ENCODE data around the gene CDCA3.

CDCA3 gene

GRCh38 chr12:6833189-6833890 lies 17.7 kb downstream of the CDCA3 start:
- no peak for DNase-seq

GRCh38 chr12:6832125-6832524 lies 19.0 kb downstream of the CDCA3 start:
- DNase-seq, result no peak

- DNase-seq, result no peak
Measured at GRCh38 chr12:6831450-6831995, 19.6 kb downstream of the CDCA3 start.

- no peak for DNase-seq
Measured at GRCh38 chr12:6830999-6831398, 20.1 kb downstream of the CDCA3 start.

DNA sequence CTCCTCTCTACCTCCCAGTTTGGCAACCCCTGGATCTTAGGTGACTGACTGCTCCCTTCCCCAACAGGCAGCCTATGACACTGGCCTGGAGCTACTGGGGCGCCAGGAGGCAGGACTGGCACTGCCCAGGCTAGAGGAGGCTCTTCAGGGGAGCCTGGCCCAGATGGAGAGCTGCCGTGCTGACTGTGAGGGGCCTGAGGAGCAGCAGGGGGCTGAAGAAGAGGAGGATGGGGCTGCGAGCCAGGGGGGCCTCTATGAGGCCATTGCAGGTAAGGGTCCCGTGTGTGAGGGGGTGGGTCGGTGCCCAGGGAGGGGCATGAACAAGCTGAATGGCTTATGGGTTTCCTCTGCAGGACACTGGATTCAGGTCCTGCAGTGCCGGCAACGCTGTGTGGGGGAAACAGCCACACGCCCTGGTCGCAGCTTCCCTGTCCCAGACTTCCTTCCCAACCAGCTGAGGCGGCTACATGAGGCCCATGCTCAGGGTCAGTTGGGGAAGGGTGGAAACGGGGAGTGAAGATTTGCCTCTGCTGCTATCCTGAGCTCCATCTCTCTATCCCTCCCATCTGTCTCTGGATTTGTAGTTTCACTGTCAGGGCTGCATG lies 20.7 kb downstream of the CDCA3 start:
- DNase-seq, result no peak

- peak in 10 of 58 donors; percentile 13 to 69 (median 47) for DNase-seq
Measured at GRCh38 chr12:6829536-6830220, 21.4 kb downstream of the CDCA3 start.

GRCh38 chr12:6828781-6829535 lies 22.1 kb downstream of the CDCA3 start:
- peak in 24 of 58 donors; percentile 15 to 71 (median 46) for DNase-seq

DNA sequence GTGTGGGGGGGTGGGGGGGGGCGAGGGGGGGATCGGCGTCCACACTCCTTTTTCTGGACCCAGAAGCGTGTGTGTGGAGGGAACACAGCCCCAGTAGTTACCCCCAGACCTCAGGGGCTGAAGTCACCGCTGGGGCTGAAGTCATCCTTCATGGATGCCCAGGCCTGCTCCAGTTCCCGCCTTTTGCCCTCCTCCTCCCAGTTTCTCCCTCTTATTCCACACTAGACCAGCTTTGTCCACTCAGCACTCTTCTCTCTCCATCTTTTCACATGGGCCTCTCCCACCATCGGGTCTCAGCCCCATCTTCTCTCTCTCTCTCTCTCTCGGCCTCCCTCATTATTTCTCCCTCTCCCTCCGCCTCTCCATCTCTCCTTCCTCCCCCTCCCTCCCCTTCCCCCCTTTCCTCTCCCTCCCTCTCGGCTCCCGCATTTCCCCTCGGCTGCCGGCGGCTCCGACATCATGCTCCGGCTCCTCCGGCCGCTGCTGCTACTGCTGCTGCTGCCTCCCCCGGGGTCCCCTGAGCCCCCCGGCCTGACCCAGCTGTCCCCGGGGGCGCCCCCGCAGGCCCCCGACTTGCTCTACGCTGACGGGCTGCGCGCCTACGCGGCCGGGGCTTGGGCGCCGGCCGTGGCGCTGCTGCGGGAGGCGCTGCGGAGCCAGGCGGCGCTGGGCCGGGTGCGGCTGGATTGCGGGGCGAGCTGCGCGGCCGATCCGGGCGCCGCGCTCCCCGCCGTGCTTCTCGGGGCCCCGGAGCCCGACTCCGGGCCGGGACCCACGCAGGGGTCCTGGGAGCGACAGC lies 22.9 kb downstream of the CDCA3 start, which contains the start of gene P3H3:
P3H3 (plus strand) TSS at position 426 of the 799 bp plus-strand sequence; CDS start at position 460, 34 bp downstream.
- peak in 29 of 58 donors; percentile 17 to 72 (median 38) for DNase-seq

GRCh38 chr12:6827437-6827911 lies 23.6 kb downstream of the CDCA3 start:
- peak in 56 of 58 donors; percentile 14 to 90 (median 64) for DNase-seq

- DNase-seq, result no peak
Measured at GRCh38 chr12:6826734-6827436, 24.2 kb downstream of the CDCA3 start.

- no peak for DNase-seq
Measured at GRCh38 chr12:6826125-6826733, 24.9 kb downstream of the CDCA3 start.

- DNase-seq, result peak in 56 of 58 donors; percentile 42 to 92 (median 76)
Measured at GRCh38 chr12:6825398-6826124, 25.5 kb downstream of the CDCA3 start.

DNA sequence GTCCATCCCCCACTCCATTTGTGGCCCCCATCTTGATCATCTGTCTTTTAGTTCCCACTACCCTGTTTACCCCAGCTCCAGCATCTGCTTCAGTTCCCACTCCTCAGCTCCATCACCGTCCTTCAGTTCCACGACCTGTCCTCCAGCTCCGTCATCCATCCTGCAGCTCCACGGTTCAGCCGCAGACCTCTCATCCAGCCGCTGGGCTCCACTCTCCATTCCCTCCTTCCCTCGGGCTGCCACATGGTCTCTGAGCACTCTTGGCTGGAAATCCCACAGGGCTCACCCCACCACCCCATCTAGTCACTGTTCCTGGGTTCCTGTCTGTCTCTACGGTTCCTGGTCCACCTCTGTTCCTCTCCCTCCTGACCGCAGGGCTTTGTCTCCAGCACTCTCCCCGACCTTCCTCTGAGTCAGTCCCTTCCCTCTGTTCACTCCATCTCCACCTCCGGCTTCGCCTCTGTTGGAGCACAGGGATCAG lies 26.1 kb downstream of the CDCA3 start:
- peak in 2 of 58 donors; percentile 32 to 61 for DNase-seq

DNA sequence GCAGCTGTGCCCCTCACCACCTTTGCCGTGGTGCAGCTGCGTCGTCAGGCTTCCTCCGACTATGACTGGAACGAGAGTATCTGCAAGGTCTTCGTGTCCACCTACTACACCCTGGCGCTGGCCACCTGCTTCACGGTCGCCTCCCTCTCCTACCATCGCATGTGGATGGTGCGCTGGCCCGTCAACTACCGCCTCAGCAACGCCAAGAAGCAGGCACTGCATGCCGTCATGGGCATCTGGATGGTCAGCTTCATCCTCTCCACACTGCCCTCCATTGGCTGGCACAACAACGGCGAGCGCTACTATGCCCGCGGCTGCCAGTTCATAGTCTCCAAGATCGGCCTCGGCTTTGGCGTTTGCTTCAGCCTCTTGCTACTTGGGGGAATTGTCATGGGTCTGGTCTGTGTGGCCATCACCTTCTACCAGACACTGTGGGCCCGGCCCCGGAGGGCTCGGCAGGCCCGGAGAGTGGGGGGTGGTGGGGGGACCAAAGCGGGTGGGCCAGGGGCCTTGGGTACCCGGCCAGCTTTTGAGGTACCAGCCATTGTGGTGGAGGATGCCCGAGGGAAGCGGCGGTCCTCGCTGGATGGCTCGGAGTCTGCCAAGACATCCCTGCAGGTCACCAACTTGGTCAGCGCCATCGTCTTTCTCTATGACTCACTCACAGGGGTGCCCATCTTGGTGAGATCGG lies 26.9 kb downstream of the CDCA3 start:
- DNase-seq, result peak in 11 of 58 donors; percentile 9 to 49 (median 29)

DNA sequence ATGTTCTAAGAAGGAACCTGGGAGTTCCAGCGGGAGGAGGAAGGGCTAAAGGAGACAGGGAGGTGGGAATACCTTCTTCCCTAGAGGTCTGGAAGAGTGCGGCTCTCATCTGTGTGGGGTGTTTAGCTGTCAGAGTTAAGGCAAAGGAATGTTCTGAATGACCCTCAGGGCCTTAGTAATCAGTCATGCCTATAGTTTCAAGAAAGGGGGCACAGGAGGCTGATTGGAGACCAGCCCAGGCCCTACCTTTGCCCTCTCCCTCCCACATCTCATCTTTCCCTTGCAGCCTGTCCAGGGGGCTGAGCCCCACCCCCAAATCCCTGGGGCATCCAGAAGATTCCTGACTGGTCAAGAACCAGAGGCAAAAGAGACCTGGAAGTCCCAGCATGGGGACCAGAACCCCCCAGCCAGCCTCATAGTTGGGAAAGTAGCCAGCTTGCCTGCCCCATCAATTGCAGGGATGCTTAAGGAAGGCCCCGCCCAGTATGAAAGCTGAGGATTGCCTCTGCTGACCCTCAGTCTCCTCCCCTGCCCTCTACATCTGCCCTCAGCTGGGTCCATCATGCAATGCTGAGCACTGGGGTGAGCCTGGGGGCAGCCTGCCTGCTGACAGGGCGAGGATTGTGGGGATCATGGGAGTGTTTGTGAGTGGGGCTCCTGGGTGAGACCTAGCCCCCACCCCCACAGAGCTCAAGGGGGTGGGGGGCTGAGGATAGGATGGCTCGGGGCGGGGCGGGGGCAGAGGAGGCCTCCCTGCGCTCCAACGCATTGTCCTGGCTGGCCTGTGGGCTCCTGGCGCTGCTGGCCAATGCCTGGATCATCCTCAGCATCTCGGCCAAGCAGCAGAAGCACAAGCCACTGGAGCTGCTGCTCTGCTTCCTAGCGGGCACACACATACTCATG lies 27.7 kb downstream of the CDCA3 start:
- peak in 1 of 58 donors; percentile 28 for DNase-seq

DNA sequence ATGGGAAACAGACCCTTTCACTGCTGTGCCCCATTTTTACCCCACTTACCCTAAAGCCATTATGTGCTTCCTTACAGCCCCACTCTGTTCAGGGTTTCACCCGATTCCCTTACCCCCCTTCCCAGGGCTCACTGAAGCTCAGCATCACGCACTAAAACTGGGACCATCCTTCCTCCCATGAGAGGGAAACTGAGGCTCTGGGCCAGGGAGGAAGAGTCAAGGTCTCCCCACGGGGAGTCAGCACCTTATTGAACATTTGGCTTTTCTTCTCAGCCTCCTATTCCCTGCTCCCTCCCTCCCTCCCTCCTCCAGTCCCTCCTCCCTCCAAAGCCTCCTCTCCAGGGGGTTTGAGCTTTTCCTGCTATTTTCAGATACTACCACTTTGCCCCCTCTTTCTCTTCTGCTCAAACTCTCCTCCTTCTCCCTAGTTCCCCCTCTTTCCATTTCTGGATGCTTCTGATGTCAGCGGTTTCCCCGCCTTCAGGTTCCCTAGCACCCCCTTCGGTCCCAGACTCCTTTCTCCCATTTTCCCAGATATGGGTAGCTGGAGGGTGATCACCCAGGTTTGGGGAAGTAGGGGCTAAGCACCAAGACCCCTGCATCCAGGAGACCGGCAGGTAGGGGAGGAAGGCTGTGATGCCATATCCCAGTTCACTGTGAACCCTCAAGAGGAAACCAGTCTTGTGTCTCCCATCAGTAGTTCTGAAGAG lies 28.5 kb downstream of the CDCA3 start:
- peak in 3 of 58 donors; percentile 12 to 33 (median 18) for DNase-seq

All from anterior cingulate cortex (tissue), 58 donors.